ENCODE results near the gene MOB3B. TPM values are rescaled to one million over a fixed set of nuclear protein-coding genes. Genes with fewer than 3 reads are reported as not detected.

The MOB3B gene
- total and polyA plus RNA-seq, 10 of the 15 experiments (the other 5 are each of a cell fraction or from before 2014, with no cell fraction given), result 0.44 to 2.7 (median 0.91) TPM

- Histone ChIP-seq H3K27ac (ENCODE audit: control insufficient read depth, insufficient read depth) (no peak overlapping the region), H3K4me2 (ENCODE audit: control insufficient read depth, insufficient read depth) (no peak overlapping the region), H4K20me1 (ENCODE audit: control insufficient read depth, insufficient read depth) (no peaks in the 10 kb centered on the region), H3K27me3 (replicated peaks in 1 of 2; ENCODE audit: control insufficient read depth in 2 of 2, insufficient read depth in 2 of 2, low read length in 1 of 2) (no peaks in the 10 kb centered on the region), H3K4me3 (no peak overlapping the region), H3K9ac (ENCODE audit: control insufficient read depth, insufficient read depth, low read length) (no peak overlapping the region), H3K79me2 (ENCODE audit: control insufficient read depth, insufficient read depth, low read length) (no peaks in the 10 kb centered on the region), H2AFZ (ENCODE audit: control insufficient read depth, low read depth, low read length) (no peak overlapping the region), H3K4me1 (ENCODE audit: control insufficient read depth, insufficient read depth, low read length) (no peaks in the 10 kb centered on the region), H3K36me3 (ENCODE audit: control insufficient read depth in 2 of 2, insufficient read depth in 2 of 2, low read length in 1 of 2) (no peaks in the 10 kb centered on the region), H3K9me3 (replicated peaks; ENCODE audit: control insufficient read depth, insufficient read depth, low read length) (no peaks in the 10 kb centered on the region)
- ChIA-PET CTCF (interaction anchor here (0.8 to 1.3 kb wide), 2 partner anchors 9 to 12 kb away, joined by 3 read pairs; no protein-coding TSS in a partner anchor), RAD21 (ENCODE audit: unreplicated experiment) (no interaction called here), POLR2A (interaction anchor here (0.6 kb wide), 1 partner anchor 397 kb away, joined by 5 read pairs; no protein-coding TSS in a partner anchor), SMC1A (ENCODE audit: uncharacterized antibody, unreplicated experiment) (interaction anchor here (1.3 kb wide), 1 partner anchor 15 kb away, joined by 4 read pairs; no protein-coding TSS in a partner anchor)
- DNase-seq (ENCODE audit: low read depth, low spot score) (no peak), FAIRE-seq (no peak), ATAC-seq (no peak)
- in situ Hi-C loops (cut with MboI) (no loop called here), intact Hi-C loops (cut with micrococcal nuclease; ENCODE audit: unreplicated experiment) (loop anchor here (2.0 kb wide), 1 partner anchor 16 kb away; no protein-coding TSS in a partner anchor)
- WGBS (ENCODE audit: insufficient coverage, insufficient replicate concordance, low lambda C conversion rate, missing lambda C conversion rate), result 38% methylated on average over 4 of the region's 4 CpGs
- BruUV-seq (replicated peaks), result no TSS peak
- TF ChIP-seq SMAD5 (IDR thresholded peaks at IDR 0.05; ENCODE audit: low read depth) (no peak), PAX5 (IDR thresholded peaks at IDR 0.05; ENCODE audit: borderline replicate concordance, low read depth, low read length) (no peak), PAX8 (IDR thresholded peaks at IDR 0.05) (no peak), ZBTB4 (CRISPR knock-in tag; IDR thresholded peaks at IDR 0.05) (no peak), SKIL (IDR thresholded peaks at IDR 0.05; ENCODE audit: low read depth, poor library complexity, severe bottlenecking) (no peak), ZBTB33 (IDR thresholded peaks at IDR 0.05) (no peak), NFYA (IDR thresholded peaks at IDR 0.05; ENCODE audit: borderline replicate concordance, low read depth, low read length) (no peak), TCF7 (IDR thresholded peaks at IDR 0.05; ENCODE audit: borderline replicate concordance) (no peak), ATF2 (IDR thresholded peaks at IDR 0.05; ENCODE audit: low read length) (no peak), CBX5 (IDR thresholded peaks at IDR 0.05; ENCODE audit: low read depth) (no peak), LARP7 (IDR thresholded peaks at IDR 0.05) (no peak)
These were observed 220.8 kb downstream of the MOB3B start for GRCh38 chr9:27308691-27309390.

All from GM12878 (cell line).